Uterus (tissue), 2 donors: ENCODE measurements around the gene WDR19.

Experiments used
- POLR2A ChIP-seq, 2 donors: fragments of 450-650 bp; IDR thresholded peaks; one replicate each; pipeline ENCODE4 v1.6.1; 2016; ENCODE audit warnings: antibody characterized with exemption in 2 of 2, mild to moderate bottlenecking in 1 of 2, moderate library complexity in 1 of 2
- TF ChIP-seq, protein P1 (sequence below), 4 experiments: fragments of 200-600 bp in 2 of 4; fragments of 450-650 bp in 2 of 4; sonication (generic) in 2 of 4; IDR thresholded peaks; one replicate each; pipeline ENCODE4 v1.5.1; 2016 to 2019; ENCODE audit warnings: antibody characterized with exemption in 4 of 4, mild to moderate bottlenecking in 2 of 4, moderate library complexity in 1 of 4

GRCh38 chr4:39181520-39181904 is 817 bp upstream of the WDR19 start:
- TF ChIP-seq, protein P1, sequence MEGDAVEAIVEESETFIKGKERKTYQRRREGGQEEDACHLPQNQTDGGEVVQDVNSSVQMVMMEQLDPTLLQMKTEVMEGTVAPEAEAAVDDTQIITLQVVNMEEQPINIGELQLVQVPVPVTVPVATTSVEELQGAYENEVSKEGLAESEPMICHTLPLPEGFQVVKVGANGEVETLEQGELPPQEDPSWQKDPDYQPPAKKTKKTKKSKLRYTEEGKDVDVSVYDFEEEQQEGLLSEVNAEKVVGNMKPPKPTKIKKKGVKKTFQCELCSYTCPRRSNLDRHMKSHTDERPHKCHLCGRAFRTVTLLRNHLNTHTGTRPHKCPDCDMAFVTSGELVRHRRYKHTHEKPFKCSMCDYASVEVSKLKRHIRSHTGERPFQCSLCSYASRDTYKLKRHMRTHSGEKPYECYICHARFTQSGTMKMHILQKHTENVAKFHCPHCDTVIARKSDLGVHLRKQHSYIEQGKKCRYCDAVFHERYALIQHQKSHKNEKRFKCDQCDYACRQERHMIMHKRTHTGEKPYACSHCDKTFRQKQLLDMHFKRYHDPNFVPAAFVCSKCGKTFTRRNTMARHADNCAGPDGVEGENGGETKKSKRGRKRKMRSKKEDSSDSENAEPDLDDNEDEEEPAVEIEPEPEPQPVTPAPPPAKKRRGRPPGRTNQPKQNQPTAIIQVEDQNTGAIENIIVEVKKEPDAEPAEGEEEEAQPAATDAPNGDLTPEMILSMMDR (IDR thresholded peaks at IDR 0.05): no peak
- no peak for TF ChIP-seq POLR2A (IDR thresholded peaks at IDR 0.05)
